ENCODE data around the gene IL4I1. TPM values are rescaled to one million over a fixed set of nuclear protein-coding genes. Genes with fewer than 3 reads are reported as not detected.

Gene IL4I1
- total and polyA plus RNA-seq, 2 experiments from 2014 or later: 0.66 TPM; not detected in 1

DNA sequence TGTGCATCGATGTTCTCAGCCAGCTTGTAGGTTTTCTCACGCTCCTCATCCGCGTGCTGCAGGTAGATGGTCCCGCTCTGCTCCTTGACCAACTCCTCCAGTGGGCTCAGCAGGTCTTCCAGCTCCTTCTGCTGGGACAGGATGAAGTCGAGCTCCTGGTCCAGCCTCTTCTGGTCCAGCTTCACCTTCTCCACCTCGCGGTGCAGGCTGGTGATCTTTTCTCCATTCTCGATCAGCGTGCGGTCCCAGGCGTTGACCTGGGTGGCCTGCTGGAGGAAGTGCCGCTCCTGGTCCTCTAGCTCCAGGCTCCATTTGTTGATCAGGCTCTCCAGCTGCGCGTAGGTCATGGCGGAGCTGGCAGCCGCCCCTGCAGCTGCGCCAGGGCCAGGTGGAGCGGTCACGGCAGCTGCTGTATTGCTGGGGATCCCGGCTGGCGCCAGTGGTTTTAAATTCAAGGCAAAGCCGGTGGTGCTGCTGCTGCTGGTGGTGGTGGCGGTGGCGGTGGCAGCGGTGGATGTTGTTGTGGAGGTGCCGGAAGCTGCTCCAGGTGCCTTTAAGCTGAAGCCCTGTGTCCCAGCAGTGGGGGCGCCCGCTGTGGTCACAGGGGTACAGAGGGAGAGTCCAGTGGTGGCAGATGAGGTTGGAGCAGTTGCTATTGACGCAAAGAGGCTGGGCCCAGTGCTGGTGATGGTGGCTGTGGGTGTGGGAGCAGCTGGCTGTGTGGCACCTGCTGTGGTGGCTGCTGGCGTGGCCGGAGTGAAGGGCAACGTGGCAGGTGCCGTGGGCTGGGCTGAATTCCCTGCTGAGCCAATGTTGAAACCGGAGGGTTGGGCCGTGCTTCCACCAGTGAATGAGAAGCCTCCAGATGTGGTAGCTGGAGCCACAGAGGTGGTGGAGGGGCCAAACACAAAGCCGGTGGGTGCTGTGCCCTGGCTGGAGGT, 12.1 kb upstream of the IL4I1 start:
- no peak overlapping the region for H3K27ac ChIP-seq
- H3K4me3 ChIP-seq: no peak overlapping the region
- H3K4me1 ChIP-seq (ENCODE audit: insufficient read depth): no peaks in the 10 kb centered on the region
- no peak overlapping the region for H2AFZ ChIP-seq
- H3K27me3 ChIP-seq (replicated peaks; ENCODE audit: insufficient read depth): no peaks in the 10 kb centered on the region
- H3F3A ChIP-seq (ENCODE audit: insufficient read depth): no peaks in the 10 kb centered on the region
- no peak overlapping the region for H3K9ac ChIP-seq
- H4K20me1 ChIP-seq (ENCODE audit: insufficient read depth): no peaks in the 10 kb centered on the region
- no peaks in the 10 kb centered on the region; the same call in 1 of the 2 replicates for H3K36me3 ChIP-seq (ENCODE audit: low read depth)
- TF ChIP-seq EZH2phosphoT487 (IDR thresholded peaks at IDR 0.05; ENCODE audit: insufficient read depth, low read depth) (no peak), EZH2 (IDR thresholded peaks at IDR 0.05; ENCODE audit: insufficient read depth, poor library complexity, severe bottlenecking) (no peak)
- no peak overlapping the region for H3K4me2 ChIP-seq (ENCODE audit: unreplicated experiment)
- H3K9me3 ChIP-seq (ENCODE audit: low read depth): no peaks in the 10 kb centered on the region
- DNase-seq: no peak
- in situ Hi-C loops (cut with MboI): no loop called here
- peaks cover 7% of the 10 kb centered on the region for H3K79me2 ChIP-seq (ENCODE audit: insufficient read depth)
- no peaks in the 10 kb centered on the region for H3K9me2 ChIP-seq (ENCODE audit: insufficient read depth)
- WGBS, 2 experiments (ENCODE audit: low coverage in 1 of 2, low lambda C conversion rate in 2 of 2, missing lambda C conversion rate in 2 of 2): 96 to 97% methylated on average over 35 to 37 of the region's 37 CpGs

DNA sequence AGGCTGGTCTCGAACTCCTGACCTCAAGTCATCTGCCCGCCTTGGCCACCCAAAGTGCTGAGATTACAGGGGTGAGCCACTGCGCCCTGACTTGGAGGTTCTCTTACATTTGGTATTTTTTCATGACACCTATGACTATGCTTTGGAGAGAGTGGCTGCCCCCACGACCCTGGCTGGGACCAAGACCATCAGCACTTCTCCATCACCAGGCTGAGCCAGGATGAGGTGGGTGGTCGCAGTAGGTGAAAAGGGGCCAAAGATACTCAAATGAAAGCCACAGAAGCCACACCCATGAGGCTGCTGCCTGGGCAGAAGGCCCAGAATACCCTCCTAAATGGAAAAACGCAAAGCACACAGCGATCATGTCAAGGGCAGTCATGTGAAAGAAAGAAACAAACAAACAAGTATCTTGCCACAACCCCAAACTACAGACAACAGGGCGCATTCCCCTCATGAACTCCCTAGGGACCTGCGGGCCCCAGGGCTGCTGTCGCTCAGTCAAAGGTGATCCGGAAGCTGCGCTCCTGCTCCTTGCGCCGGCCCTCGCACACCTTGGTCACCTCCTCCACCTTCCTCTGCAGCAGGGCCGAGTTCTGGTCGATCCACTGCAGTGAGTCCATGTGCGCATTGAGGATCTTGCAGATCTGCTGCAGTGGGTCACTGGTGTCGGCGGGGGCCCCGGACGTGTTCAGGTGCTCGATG, 11.2 kb upstream of the IL4I1 start:
- H3F3A ChIP-seq (ENCODE audit: insufficient read depth): no peaks in the 10 kb centered on the region
- no peaks in the 10 kb centered on the region; the same call in 1 of the 2 replicates for H3K36me3 ChIP-seq (ENCODE audit: low read depth)
- in situ Hi-C loops (cut with MboI): no loop called here
- H3K4me3 ChIP-seq: no peak overlapping the region
- H2AFZ ChIP-seq: no peak overlapping the region
- WGBS, 2 experiments (ENCODE audit: low coverage in 1 of 2, low lambda C conversion rate in 2 of 2, missing lambda C conversion rate in 2 of 2): 92 to 93% methylated on average over 19 to 23 of the region's 23 CpGs
- H3K9me3 ChIP-seq (ENCODE audit: low read depth): no peaks in the 10 kb centered on the region
- no peak overlapping the region for H3K27ac ChIP-seq
- no peak for DNase-seq
- peaks cover 5% of the 10 kb centered on the region; the same call in 1 of the 2 replicates for H3K79me2 ChIP-seq (ENCODE audit: insufficient read depth)
- no peaks in the 10 kb centered on the region for H3K27me3 ChIP-seq (replicated peaks; ENCODE audit: insufficient read depth)
- H3K9ac ChIP-seq: no peak overlapping the region
- TF ChIP-seq EZH2 (IDR thresholded peaks at IDR 0.05; ENCODE audit: insufficient read depth, poor library complexity, severe bottlenecking) (no peak), EZH2phosphoT487 (IDR thresholded peaks at IDR 0.05; ENCODE audit: insufficient read depth, low read depth) (no peak)
- no peaks in the 10 kb centered on the region for H3K4me1 ChIP-seq (ENCODE audit: insufficient read depth)
- no peaks in the 10 kb centered on the region for H3K9me2 ChIP-seq (ENCODE audit: insufficient read depth)
- H4K20me1 ChIP-seq (ENCODE audit: insufficient read depth): no peaks in the 10 kb centered on the region
- H3K4me2 ChIP-seq (ENCODE audit: unreplicated experiment): no peak overlapping the region

DNA sequence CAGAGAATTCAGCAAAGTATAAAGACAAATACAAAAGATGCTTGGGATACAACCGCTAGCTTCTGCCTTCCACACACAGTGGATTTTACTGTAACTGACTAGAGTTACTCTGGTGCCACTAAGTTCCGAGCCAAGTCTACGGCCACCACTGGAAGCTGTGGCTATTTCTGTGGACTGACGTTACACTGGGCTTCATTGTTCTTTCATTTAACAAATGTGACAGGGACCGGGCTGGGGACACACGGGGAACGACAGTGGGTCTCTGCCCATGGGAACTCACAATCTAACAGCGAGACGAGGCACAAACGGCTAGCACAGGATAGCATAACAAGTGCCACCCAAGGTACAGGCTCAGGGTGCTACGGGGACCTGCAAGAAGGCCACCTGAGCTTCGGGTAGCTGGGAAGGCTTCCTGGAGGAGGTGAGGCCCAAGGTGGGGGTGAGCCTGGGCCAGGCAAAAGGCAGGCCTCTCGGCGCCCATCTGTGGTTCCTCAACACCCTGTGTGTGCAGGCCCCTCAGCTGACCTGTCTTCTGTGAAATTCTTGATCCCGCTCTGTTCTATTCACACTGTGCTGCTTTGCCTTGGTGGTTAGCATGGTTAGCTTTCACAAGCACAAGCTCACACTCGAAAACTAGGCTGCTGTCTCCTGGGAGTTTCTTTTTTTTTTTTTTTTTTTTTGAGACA, 10.3 kb upstream of the IL4I1 start:
- Histone ChIP-seq H2AFZ (no peak overlapping the region), H3K27ac (no peak overlapping the region), H3K4me1 (ENCODE audit: insufficient read depth) (no peaks in the 10 kb centered on the region), H3K9me2 (ENCODE audit: insufficient read depth) (no peaks in the 10 kb centered on the region), H4K20me1 (ENCODE audit: insufficient read depth) (no peaks in the 10 kb centered on the region), H3K27me3 (replicated peaks; ENCODE audit: insufficient read depth) (no peaks in the 10 kb centered on the region), H3F3A (ENCODE audit: insufficient read depth) (no peaks in the 10 kb centered on the region), H3K9me3 (ENCODE audit: low read depth) (no peaks in the 10 kb centered on the region), H3K9ac (no peak overlapping the region), H3K36me3 (ENCODE audit: low read depth) (no peaks in the 10 kb centered on the region; the same call in 1 of the 2 replicates), H3K4me2 (ENCODE audit: unreplicated experiment) (no peak overlapping the region), H3K4me3 (no peak overlapping the region), H3K79me2 (ENCODE audit: insufficient read depth) (peaks cover 5% of the 10 kb centered on the region; the same call in 1 of the 2 replicates)
- no peak for DNase-seq
- TF ChIP-seq EZH2 (IDR thresholded peaks at IDR 0.05; ENCODE audit: insufficient read depth, poor library complexity, severe bottlenecking) (no peak), EZH2phosphoT487 (IDR thresholded peaks at IDR 0.05; ENCODE audit: insufficient read depth, low read depth) (no peak)
- in situ Hi-C loops (cut with MboI): no loop called here
- 90 to 91% methylated on average over 16 of the region's 16 CpGs for WGBS, 2 experiments (ENCODE audit: low coverage in 1 of 2, low lambda C conversion rate in 2 of 2, missing lambda C conversion rate in 2 of 2)

DNA sequence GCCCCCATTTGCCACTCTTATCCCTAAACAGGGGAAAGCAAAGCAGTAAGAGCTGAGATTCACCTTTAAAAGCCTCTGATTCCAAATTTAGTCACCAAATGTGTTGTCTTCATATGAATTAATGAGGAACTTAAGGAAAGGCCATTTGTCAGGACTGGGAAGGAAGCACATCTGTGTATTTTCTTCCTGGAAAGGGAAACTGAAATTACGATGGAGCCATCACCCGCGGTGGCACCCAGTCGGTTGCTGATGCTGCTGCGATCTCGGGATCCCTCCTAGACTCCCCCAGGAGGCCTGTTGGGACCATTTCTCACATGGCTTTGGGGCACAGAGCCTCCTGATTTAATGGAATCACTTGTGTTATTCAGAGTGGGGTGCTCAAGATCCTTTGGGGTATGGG, 7.4 kb upstream of the IL4I1 start:
- H3K9me3 ChIP-seq (ENCODE audit: low read depth): no peaks in the 10 kb centered on the region
- no peak overlapping the region for H3K27ac ChIP-seq
- no peak overlapping the region for H3K4me3 ChIP-seq
- H3K9ac ChIP-seq: no peak overlapping the region
- no peak for DNase-seq
- TF ChIP-seq EZH2 (IDR thresholded peaks at IDR 0.05; ENCODE audit: insufficient read depth, poor library complexity, severe bottlenecking) (no peak), EZH2phosphoT487 (IDR thresholded peaks at IDR 0.05; ENCODE audit: insufficient read depth, low read depth) (no peak)
- H3K27me3 ChIP-seq (replicated peaks; ENCODE audit: insufficient read depth): no peaks in the 10 kb centered on the region
- in situ Hi-C loops (cut with MboI): no loop called here
- no peaks in the 10 kb centered on the region for H3K9me2 ChIP-seq (ENCODE audit: insufficient read depth)
- H3K36me3 ChIP-seq (ENCODE audit: low read depth): no peaks in the 10 kb centered on the region; the same call in 1 of the 2 replicates
- no peaks in the 10 kb centered on the region for H4K20me1 ChIP-seq (ENCODE audit: insufficient read depth)
- no peak overlapping the region for H3K4me2 ChIP-seq (ENCODE audit: unreplicated experiment)
- H3F3A ChIP-seq (ENCODE audit: insufficient read depth): no peaks in the 10 kb centered on the region
- peaks cover 5% of the 10 kb centered on the region; the same call in 1 of the 2 replicates for H3K79me2 ChIP-seq (ENCODE audit: insufficient read depth)
- no peaks in the 10 kb centered on the region for H3K4me1 ChIP-seq (ENCODE audit: insufficient read depth)
- 85 to 89% methylated on average over 6 of the region's 6 CpGs for WGBS, 2 experiments (ENCODE audit: low coverage in 1 of 2, low lambda C conversion rate in 2 of 2, missing lambda C conversion rate in 2 of 2)
- H2AFZ ChIP-seq: no peak overlapping the region
